SK-N-SH (cell line): ENCODE measurements around the gene EYA3. TPM values are rescaled to one million over a fixed set of nuclear protein-coding genes. Genes with fewer than 3 reads are reported as not detected.

ENCODE experiments used
- CTCF ChIA-PET: fragments of 300-600, 350-600 bp; formaldehyde crosslinking; extraction: SDS; loops from one replicate; lab custom pipeline; 2021; lab: Yijun Ruan, JAX
- POLR2A ChIA-PET: fragments of 350-600 bp; sonication (Branson Sonifier 250); formaldehyde crosslinking; extraction: SDS; loops from one replicate; lab custom pipeline; 2020; ENCODE audit warnings: antibody characterized with exemption, inconsistent platforms; lab: Yijun Ruan, JAX
- DNase-seq: peaks from one replicate; pipeline ENCODE4 v3.0.0; 2012
- H2AFZ ChIP-seq: fragments of 200-600 bp; sonication (generic); 2 replicates; pipeline ENCODE4 v1.8.1; 2016; ENCODE audit warnings: antibody characterized with exemption, mild to moderate bottlenecking, low read depth
- H3F3A ChIP-seq: fragments of 200-600 bp; sonication (generic); replicated peaks from 2 replicates; pipeline ENCODE3; 2016; ENCODE audit warnings: antibody characterized with exemption, mild to moderate bottlenecking; ENCODE audit not compliant: insufficient read depth
- H3K27ac ChIP-seq, 2 experiments: fragments of 200-500 bp in 1 of 2; fragments of 200-600 bp in 1 of 2; sonication (Bioruptor generic) in 1 of 2; sonication (generic), shearing (Covaris generic) in 1 of 2; 2 replicates each; pipeline versions ENCODE4 v1.5.1 to v1.6.1; 2014 to 2016; ENCODE audit warnings: low read depth in 2 of 2, inconsistent platforms in 1 of 2, low read length in 1 of 2, mild to moderate bottlenecking in 1 of 2, mixed read lengths in 1 of 2
- H3K27me3 ChIP-seq: fragments of 200-600 bp; sonication (generic), shearing (Covaris generic); 2 replicates; pipeline ENCODE4 v1.6.1; 2016; ENCODE audit warnings: mixed run types; ENCODE audit not compliant: insufficient read depth
- H3K36me3 ChIP-seq, 2 experiments: fragments of 200-500 bp in 1 of 2; fragments of 200-600 bp in 1 of 2; sonication (Bioruptor generic) in 1 of 2; sonication (generic) in 1 of 2; replicated peaks in 1 of 2; 2 replicates each; pipeline versions ENCODE3 to v1.5.1; 2014 to 2016; ENCODE audit warnings: low read length in 1 of 2, mild to moderate bottlenecking in 1 of 2; ENCODE audit not compliant: insufficient read depth in 2 of 2, control insufficient read depth in 1 of 2
- H3K4me1 ChIP-seq, 2 experiments: fragments of 200-500 bp in 1 of 2; fragments of 200-600 bp in 1 of 2; sonication (Bioruptor generic) in 1 of 2; sonication (generic), shearing (Covaris generic) in 1 of 2; 2 replicates each; pipeline versions ENCODE4 v1.5.1 to v1.6.1; 2014 to 2016; ENCODE audit warnings: low read depth in 1 of 2, low read length in 1 of 2, mixed run types in 1 of 2; ENCODE audit not compliant: insufficient read depth in 2 of 2, control insufficient read depth in 1 of 2
- H3K4me2 ChIP-seq: fragments of 200-600 bp; sonication (generic), shearing (Covaris generic); 2 replicates; pipeline ENCODE4 v1.6.1; 2017; ENCODE audit warnings: mixed run types
- H3K4me3 ChIP-seq, 2 experiments: fragments of 200-500 bp in 1 of 2; fragments of 200-600 bp in 1 of 2; sonication (Bioruptor generic) in 1 of 2; sonication (generic), shearing (Covaris generic) in 1 of 2; 2 replicates each; pipeline versions ENCODE4 v1.5.1 to v1.8.1; 2014 to 2016; ENCODE audit warnings: low read depth in 2 of 2, inconsistent platforms in 1 of 2, low read length in 1 of 2, mild to moderate bottlenecking in 1 of 2, mixed read lengths in 1 of 2, moderate library complexity in 1 of 2
- H3K79me2 ChIP-seq: fragments of 200-600 bp; sonication (generic); 2 replicates; pipeline ENCODE4 v1.8.1; 2017; ENCODE audit warnings: mild to moderate bottlenecking; ENCODE audit not compliant: insufficient read depth
- H3K9ac ChIP-seq: fragments of 200-600 bp; sonication (generic); 2 replicates; pipeline ENCODE4 v1.6.1; 2017; ENCODE audit warnings: mixed run types
- H3K9me2 ChIP-seq: fragments of 200-600 bp; sonication (generic); 2 replicates; pipeline ENCODE4 v1.6.1; 2017; ENCODE audit warnings: mixed run types
- H3K9me3 ChIP-seq: fragments of 200-600 bp; sonication (generic); 2 replicates; pipeline ENCODE4 v1.6.1; 2017; ENCODE audit warnings: mixed run types, mild to moderate bottlenecking, moderate library complexity
- H4K20me1 ChIP-seq: fragments of 200-600 bp; sonication (generic); 2 replicates; pipeline ENCODE4 v1.6.1; 2017; ENCODE audit warnings: mild to moderate bottlenecking, mixed run types; ENCODE audit not compliant: insufficient read depth
- CHD2 ChIP-seq: fragments of 150-350 bp; IDR thresholded peaks from 2 replicates; pipeline ENCODE4 v1.6.1; 2018; ENCODE audit warnings: low read length; ENCODE audit not compliant: partially characterized antibody
- EP300 ChIP-seq, 2 experiments: IDR thresholded peaks; 2 replicates each; pipeline versions ENCODE4 v1.4.0 to v1.6.1; 2012; ENCODE audit warnings: borderline replicate concordance in 1 of 2, low read depth in 1 of 2, low read length in 1 of 2
- EZH2phosphoT487 ChIP-seq: fragments of 200-600 bp; sonication (generic); IDR thresholded peaks from 2 replicates; pipeline ENCODE4 v1.6.1; 2017; ENCODE audit warnings: low read depth, mixed run types, mild to moderate bottlenecking, antibody characterized with exemption, moderate library complexity, borderline replicate concordance
- FOSL2 ChIP-seq: IDR thresholded peaks from 2 replicates; pipeline ENCODE4 v1.4.0; 2012; ENCODE audit warnings: low read depth, mild to moderate bottlenecking, moderate library complexity, borderline replicate concordance
- FOXJ3 ChIP-seq: sonication (generic); formaldehyde crosslinking; IDR thresholded peaks from 2 replicates; pipeline ENCODE4 v1.5.1; 2020; ENCODE audit warnings: mild to moderate bottlenecking, missing genetic modification reagents
- IRF3 ChIP-seq: fragments of 150-350 bp; IDR thresholded peaks from 2 replicates; pipeline ENCODE4 v1.6.1; 2016; ENCODE audit warnings: mild to moderate bottlenecking, low read depth, low read length
- JUND ChIP-seq: IDR thresholded peaks from 2 replicates; pipeline ENCODE4 v1.4.0; 2012
- POLR2AphosphoS5 ChIP-seq: IDR thresholded peaks from 2 replicates; pipeline ENCODE4 v1.6.1; 2012; ENCODE audit warnings: low read depth, low read length
- RXRA ChIP-seq: IDR thresholded peaks from 2 replicates; pipeline ENCODE4 v1.4.0; 2012; ENCODE audit warnings: low read depth, mild to moderate bottlenecking, borderline replicate concordance
- SIN3A ChIP-seq: IDR thresholded peaks from 2 replicates; pipeline ENCODE4 v1.6.1; 2012; ENCODE audit warnings: low read depth, mild to moderate bottlenecking, low read length, moderate library complexity, borderline replicate concordance
- TEAD4 ChIP-seq: IDR thresholded peaks from 2 replicates; pipeline ENCODE4 v1.4.0; 2012; ENCODE audit warnings: mild to moderate bottlenecking, borderline replicate concordance; ENCODE audit not compliant: insufficient read depth
- ZBTB33 ChIP-seq: IDR thresholded peaks from 2 replicates; pipeline ENCODE4 v1.4.0; 2012; ENCODE audit warnings: low read depth, borderline replicate concordance
- WGBS: methylation state at CpG from one replicate; pipeline ENCODE4 v1.1.6; 2017; ENCODE audit warnings: low lambda C conversion rate; 5-methylcytosine and 5-hydroxymethylcytosine counted together
- polyA plus RNA-seq, 3 experiments: library from polyadenylated mRNA; depleted of rRNA; stranded (reverse); fragments of >200 nt; gene quantifications; 2 replicates each; pipeline ENCODE4 v1.2.3, GENCODE V29; 2012

The EYA3 gene
- polyA plus RNA-seq, 1 of the 3 experiments (the other 2 are of a cell fraction), result 6.5 TPM

DNA sequence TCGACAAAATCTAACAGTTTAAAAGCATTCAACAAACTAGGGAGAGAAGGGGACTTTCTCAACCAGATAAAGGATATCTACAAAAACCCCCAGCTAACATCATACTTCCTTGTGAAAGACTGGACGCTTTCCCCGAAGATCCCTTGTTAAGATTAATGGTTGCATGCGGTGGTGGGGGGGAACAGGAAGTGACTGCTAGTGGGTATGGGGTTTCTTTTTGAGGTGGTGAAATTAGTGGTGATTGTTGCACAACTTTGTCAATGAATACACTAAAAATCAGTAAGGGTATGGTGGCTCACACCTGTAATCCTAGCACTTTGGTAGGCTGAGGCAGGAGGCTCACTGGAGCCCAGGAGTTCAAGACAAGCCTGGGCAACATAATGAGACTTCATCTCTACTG, 26.9 kb upstream of the EYA3 start:
- Histone ChIP-seq H3F3A (no peaks in the 10 kb centered on the region), H3K9me2 (no peaks in the 10 kb centered on the region), H4K20me1 (no peaks in the 10 kb centered on the region), H3K4me3 (no peak overlapping the region), H3K4me1 (no peaks in the 10 kb centered on the region), H3K79me2 (no peaks in the 10 kb centered on the region), H3K36me3 (no peaks in the 10 kb centered on the region), H3K27me3 (no peaks in the 10 kb centered on the region), H3K27ac (no peak overlapping the region), H2AFZ (no peak overlapping the region), H3K4me2 (no peak overlapping the region), H3K9ac (no peak overlapping the region), H3K9me3 (no peaks in the 10 kb centered on the region)
- CTCF ChIA-PET, result no interaction called here
- no peak for TF ChIP-seq JUND
- TF ChIP-seq POLR2AphosphoS5, result no peak
- no peak for TF ChIP-seq EP300 (IDR thresholded peaks at IDR 0.05; ENCODE audit: borderline replicate concordance in 1 of 2, low read depth in 1 of 2, low read length in 1 of 2)
- TF ChIP-seq ZBTB33, result no peak
- TF ChIP-seq IRF3, result no peak
- TF ChIP-seq FOSL2, result no peak
- no peak for TF ChIP-seq RXRA
- no peak for TF ChIP-seq SIN3A
- no peak for TF ChIP-seq FOXJ3 (CRISPR knock-in tag)
- no peak for TF ChIP-seq EZH2phosphoT487
- no peak for DNase-seq
- POLR2A ChIA-PET, result no interaction called here
- 90% methylated on average over 4 of the region's 4 CpGs for WGBS

DNA sequence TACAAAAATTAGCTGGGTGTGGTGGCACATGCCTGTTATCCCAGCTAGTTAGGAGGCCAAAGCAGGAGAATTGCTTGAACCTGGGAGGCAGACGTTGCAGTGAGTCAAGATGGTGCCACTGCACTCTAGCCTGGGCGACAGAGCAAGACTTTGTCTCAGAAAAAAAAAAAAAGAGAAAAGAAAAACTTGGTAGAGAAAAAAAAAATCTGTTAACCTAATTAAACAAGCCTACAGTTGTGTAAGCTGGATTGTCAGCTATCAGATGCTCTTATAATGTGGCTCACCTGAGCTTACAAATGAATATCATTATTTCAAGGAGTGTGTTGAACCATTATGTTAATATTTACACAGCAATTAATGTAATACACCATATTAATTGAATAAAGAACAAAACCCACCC, 26.4 kb upstream of the EYA3 start:
- ChIA-PET POLR2A (no interaction called here), CTCF (interaction anchor here (1.1 to 1.7 kb wide), 2 partner anchors 23 to 94 kb away, joined by 3 to 6 read pairs; no protein-coding TSS in a partner anchor)
- no peak for DNase-seq
- Histone ChIP-seq H3K27ac (no peak overlapping the region), H3F3A (no peaks in the 10 kb centered on the region), H3K9me3 (no peaks in the 10 kb centered on the region), H3K27me3 (no peaks in the 10 kb centered on the region), H3K79me2 (no peaks in the 10 kb centered on the region), H3K9me2 (no peaks in the 10 kb centered on the region), H3K4me3 (no peak overlapping the region), H4K20me1 (no peaks in the 10 kb centered on the region), H3K36me3 (no peaks in the 10 kb centered on the region), H2AFZ (no peak overlapping the region), H3K9ac (no peak overlapping the region), H3K4me2 (no peak overlapping the region), H3K4me1 (no peaks in the 10 kb centered on the region)
- TF ChIP-seq CHD2 (no peak), EZH2phosphoT487 (no peak), TEAD4 (no peak), POLR2AphosphoS5 (no peak), FOSL2 (no peak)
- WGBS, result 92% methylated on average over 2 of the region's 2 CpGs
